Activated CD8-positive, alpha-beta memory T cell treated with anti-CD3 and anti-CD28 coated beads, Interleukin-2, amount 50 U/mL, for 1 hour (primary cell): ENCODE results near the gene MRPS9.

ENCODE experiments used
- DNase-seq: peaks from one replicate; pipeline ENCODE4 v3.0.0-alpha.2; 2020; ENCODE audit errors: extremely low read depth

Gene MRPS9

GRCh38 chr2:105118960-105119359 is 81.1 kb downstream of the MRPS9 start:
- DNase-seq: no peak

- DNase-seq: no peak
Measured at GRCh38 chr2:105121434-105121833, 83.6 kb downstream of the MRPS9 start.

GRCh38 chr2:105125428-105125827 is 87.6 kb downstream of the MRPS9 start:
- no peak for DNase-seq

- no peak for DNase-seq
Measured at GRCh38 chr2:105125920-105126319, 88.1 kb downstream of the MRPS9 start.

GRCh38 chr2:105126336-105126735 is 88.5 kb downstream of the MRPS9 start:
- no peak for DNase-seq

GRCh38 chr2:105127289-105127915 is 89.5 kb downstream of the MRPS9 start:
- no peak for DNase-seq

- no peak for DNase-seq
Measured at GRCh38 chr2:105129722-105130232, 91.9 kb downstream of the MRPS9 start.

- DNase-seq: no peak
Measured at GRCh38 chr2:105130546-105130945, 92.7 kb downstream of the MRPS9 start.

GRCh38 chr2:105134081-105134480 is 96.2 kb downstream of the MRPS9 start:
- no peak for DNase-seq

GRCh38 chr2:105135436-105135835 is 97.6 kb downstream of the MRPS9 start:
- DNase-seq: no peak

GRCh38 chr2:105136394-105136793 is 98.5 kb downstream of the MRPS9 start:
- DNase-seq: no peak

- DNase-seq: no peak
Measured at GRCh38 chr2:105138643-105139042, 100.8 kb downstream of the MRPS9 start.

- no peak for DNase-seq
Measured at GRCh38 chr2:105139556-105140239, 101.8 kb downstream of the MRPS9 start.

GRCh38 chr2:105140240-105140568 is 102.3 kb downstream of the MRPS9 start:
- no peak for DNase-seq

GRCh38 chr2:105141099-105141614 is 103.3 kb downstream of the MRPS9 start:
- DNase-seq: no peak

GRCh38 chr2:105142239-105142638 is 104.4 kb downstream of the MRPS9 start:
- DNase-seq: no peak

- DNase-seq: no peak
Measured at GRCh38 chr2:105143094-105143466, 105.2 kb downstream of the MRPS9 start.

GRCh38 chr2:105143467-105144151 is 105.7 kb downstream of the MRPS9 start:
- no peak for DNase-seq

- no peak for DNase-seq
Measured at GRCh38 chr2:105144152-105144940, 106.5 kb downstream of the MRPS9 start.

GRCh38 chr2:105144941-105145300 is 107.1 kb downstream of the MRPS9 start:
- DNase-seq: no peak

GRCh38 chr2:105149272-105149671 is 111.4 kb downstream of the MRPS9 start:
- no peak for DNase-seq
